ENCODE results near the gene ZNF862. TPM values are rescaled to one million over a fixed set of nuclear protein-coding genes. Genes with fewer than 3 reads are reported as not detected.

Gene ZNF862
- total and polyA plus RNA-seq, 2 of the 13 experiments (the other 11 are each of a cell fraction or from before 2014, with no cell fraction given) = 0.89 to 2.0 TPM

DNA sequence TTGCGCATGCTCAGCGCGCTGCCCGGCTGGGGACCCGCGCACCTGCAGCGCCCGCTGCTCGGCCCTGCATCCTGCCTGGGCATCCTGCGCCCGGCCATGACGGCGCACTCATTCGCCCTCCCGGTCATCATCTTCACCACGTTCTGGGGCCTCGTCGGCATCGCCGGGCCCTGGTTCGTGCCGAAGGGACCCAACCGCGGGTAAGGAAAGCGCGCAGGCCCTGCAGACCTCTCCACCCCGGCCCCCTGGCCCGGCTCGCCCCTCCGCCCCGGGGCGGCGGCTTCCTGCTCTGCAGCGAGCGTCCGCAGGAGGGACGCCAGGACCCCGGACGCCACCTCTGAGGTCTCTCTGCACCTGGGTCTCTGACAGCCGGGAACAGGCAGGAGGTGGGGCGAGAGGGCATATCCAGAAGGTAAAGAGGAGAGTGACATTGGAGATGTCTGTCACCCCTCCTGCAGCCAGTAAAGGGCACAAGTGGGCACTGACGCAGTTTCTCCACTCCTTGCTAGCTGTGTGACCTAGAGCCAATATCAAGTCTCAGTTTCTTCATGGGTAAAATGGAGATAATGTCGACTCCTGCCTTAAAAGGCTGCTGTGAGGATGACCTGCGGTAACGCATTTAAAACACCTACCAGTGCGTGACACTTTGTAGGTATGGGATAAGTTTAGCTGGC is 35.9 kb downstream of the ZNF862 start (continued):
- TF ChIP-seq, protein P1, sequence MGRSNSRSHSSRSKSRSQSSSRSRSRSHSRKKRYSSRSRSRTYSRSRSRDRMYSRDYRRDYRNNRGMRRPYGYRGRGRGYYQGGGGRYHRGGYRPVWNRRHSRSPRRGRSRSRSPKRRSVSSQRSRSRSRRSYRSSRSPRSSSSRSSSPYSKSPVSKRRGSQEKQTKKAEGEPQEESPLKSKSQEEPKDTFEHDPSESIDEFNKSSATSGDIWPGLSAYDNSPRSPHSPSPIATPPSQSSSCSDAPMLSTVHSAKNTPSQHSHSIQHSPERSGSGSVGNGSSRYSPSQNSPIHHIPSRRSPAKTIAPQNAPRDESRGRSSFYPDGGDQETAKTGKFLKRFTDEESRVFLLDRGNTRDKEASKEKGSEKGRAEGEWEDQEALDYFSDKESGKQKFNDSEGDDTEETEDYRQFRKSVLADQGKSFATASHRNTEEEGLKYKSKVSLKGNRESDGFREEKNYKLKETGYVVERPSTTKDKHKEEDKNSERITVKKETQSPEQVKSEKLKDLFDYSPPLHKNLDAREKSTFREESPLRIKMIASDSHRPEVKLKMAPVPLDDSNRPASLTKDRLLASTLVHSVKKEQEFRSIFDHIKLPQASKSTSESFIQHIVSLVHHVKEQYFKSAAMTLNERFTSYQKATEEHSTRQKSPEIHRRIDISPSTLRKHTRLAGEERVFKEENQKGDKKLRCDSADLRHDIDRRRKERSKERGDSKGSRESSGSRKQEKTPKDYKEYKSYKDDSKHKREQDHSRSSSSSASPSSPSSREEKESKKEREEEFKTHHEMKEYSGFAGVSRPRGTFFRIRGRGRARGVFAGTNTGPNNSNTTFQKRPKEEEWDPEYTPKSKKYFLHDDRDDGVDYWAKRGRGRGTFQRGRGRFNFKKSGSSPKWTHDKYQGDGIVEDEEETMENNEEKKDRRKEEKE (IDR thresholded peaks at IDR 0.05) = no peak
- TF ChIP-seq ZNF616 (CRISPR knock-in tag; IDR thresholded peaks at IDR 0.05; ENCODE audit: low read depth) (peak; percentile 33; the same call in 1 of the 2 replicates), BCL6 (CRISPR knock-in tag; IDR thresholded peaks at IDR 0.05) (0 out of 2 replicates have a peak, but pooled peaks have one; percentile 3), RXRB (CRISPR knock-in tag; IDR thresholded peaks at IDR 0.05; ENCODE audit: borderline replicate concordance) (no peak; the same call in 1 of the 2 replicates), HIVEP1 (CRISPR knock-in tag; IDR thresholded peaks at IDR 0.05) (no peak; the same call in 1 of the 2 replicates), RAD21 (CRISPR knock-in tag; IDR thresholded peaks at IDR 0.05) (no peak), MTF2 (CRISPR knock-in tag; IDR thresholded peaks at IDR 0.05; ENCODE audit: borderline replicate concordance) (no peak), ARNT2 (CRISPR knock-in tag; IDR thresholded peaks at IDR 0.05; ENCODE audit: low read depth) (peak; percentile 49; the same call in 1 of the 2 replicates), ZNF350 (CRISPR knock-in tag; IDR thresholded peaks at IDR 0.05; ENCODE audit: borderline replicate concordance, low read depth) (0 out of 2 replicates have a peak, but pooled peaks have one; percentile 43), NFIB (CRISPR knock-in tag; IDR thresholded peaks at IDR 0.05; ENCODE audit: borderline replicate concordance) (no peak), SRSF9 (IDR thresholded peaks at IDR 0.05; ENCODE audit: borderline replicate concordance, insufficient read depth, low read depth, low read length, poor library complexity, severe bottlenecking) (no peak), ZNF83 (CRISPR knock-in tag; IDR thresholded peaks at IDR 0.05; ENCODE audit: borderline replicate concordance) (no peak), MLLT10 (CRISPR knock-in tag; IDR thresholded peaks at IDR 0.05) (no peak), FOXC1 (CRISPR knock-in tag; IDR thresholded peaks at IDR 0.05; ENCODE audit: borderline replicate concordance) (no peak), ZNF337 (CRISPR knock-in tag; IDR thresholded peaks at IDR 0.05; ENCODE audit: borderline replicate concordance, low read depth) (peak; percentile 72; the same call in 1 of the 2 replicates), HDAC2 (CRISPR knock-in tag; IDR thresholded peaks at IDR 0.05) (peak; percentile 16), ZFAT (CRISPR knock-in tag; conservative IDR thresholded peaks at IDR 0.05) (no peak)
- TF ChIP-seq, protein P2, sequence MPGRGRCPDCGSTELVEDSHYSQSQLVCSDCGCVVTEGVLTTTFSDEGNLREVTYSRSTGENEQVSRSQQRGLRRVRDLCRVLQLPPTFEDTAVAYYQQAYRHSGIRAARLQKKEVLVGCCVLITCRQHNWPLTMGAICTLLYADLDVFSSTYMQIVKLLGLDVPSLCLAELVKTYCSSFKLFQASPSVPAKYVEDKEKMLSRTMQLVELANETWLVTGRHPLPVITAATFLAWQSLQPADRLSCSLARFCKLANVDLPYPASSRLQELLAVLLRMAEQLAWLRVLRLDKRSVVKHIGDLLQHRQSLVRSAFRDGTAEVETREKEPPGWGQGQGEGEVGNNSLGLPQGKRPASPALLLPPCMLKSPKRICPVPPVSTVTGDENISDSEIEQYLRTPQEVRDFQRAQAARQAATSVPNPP (CRISPR knock-in tag; IDR thresholded peaks at IDR 0.05) = no peak
- TF ChIP-seq, protein P3, sequence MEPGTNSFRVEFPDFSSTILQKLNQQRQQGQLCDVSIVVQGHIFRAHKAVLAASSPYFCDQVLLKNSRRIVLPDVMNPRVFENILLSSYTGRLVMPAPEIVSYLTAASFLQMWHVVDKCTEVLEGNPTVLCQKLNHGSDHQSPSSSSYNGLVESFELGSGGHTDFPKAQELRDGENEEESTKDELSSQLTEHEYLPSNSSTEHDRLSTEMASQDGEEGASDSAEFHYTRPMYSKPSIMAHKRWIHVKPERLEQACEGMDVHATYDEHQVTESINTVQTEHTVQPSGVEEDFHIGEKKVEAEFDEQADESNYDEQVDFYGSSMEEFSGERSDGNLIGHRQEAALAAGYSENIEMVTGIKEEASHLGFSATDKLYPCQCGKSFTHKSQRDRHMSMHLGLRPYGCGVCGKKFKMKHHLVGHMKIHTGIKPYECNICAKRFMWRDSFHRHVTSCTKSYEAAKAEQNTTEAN (CRISPR knock-in tag; conservative IDR thresholded peaks at IDR 0.05) = 0 out of 2 replicates have a peak, but pooled peaks have one; percentile 26
- TF ChIP-seq, protein P4, sequence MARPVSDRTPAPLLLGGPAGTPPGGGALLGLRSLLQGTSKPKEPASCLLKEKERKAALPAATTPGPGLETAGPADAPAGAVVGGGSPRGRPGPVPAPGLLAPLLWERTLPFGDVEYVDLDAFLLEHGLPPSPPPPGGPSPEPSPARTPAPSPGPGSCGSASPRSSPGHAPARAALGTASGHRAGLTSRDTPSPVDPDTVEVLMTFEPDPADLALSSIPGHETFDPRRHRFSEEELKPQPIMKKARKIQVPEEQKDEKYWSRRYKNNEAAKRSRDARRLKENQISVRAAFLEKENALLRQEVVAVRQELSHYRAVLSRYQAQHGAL (CRISPR knock-in tag; IDR thresholded peaks at IDR 0.05; ENCODE audit: not compliant biosample characterization) = no peak
- TF ChIP-seq, protein P5, sequence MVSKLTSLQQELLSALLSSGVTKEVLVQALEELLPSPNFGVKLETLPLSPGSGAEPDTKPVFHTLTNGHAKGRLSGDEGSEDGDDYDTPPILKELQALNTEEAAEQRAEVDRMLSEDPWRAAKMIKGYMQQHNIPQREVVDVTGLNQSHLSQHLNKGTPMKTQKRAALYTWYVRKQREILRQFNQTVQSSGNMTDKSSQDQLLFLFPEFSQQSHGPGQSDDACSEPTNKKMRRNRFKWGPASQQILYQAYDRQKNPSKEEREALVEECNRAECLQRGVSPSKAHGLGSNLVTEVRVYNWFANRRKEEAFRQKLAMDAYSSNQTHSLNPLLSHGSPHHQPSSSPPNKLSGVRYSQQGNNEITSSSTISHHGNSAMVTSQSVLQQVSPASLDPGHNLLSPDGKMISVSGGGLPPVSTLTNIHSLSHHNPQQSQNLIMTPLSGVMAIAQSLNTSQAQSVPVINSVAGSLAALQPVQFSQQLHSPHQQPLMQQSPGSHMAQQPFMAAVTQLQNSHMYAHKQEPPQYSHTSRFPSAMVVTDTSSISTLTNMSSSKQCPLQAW (CRISPR knock-in tag; IDR thresholded peaks at IDR 0.05) = no peak
